ENCODE results near the gene MAP3K6. TPM values are rescaled to one million over a fixed set of nuclear protein-coding genes. Genes with fewer than 3 reads are reported as not detected.

Gene MAP3K6
- total and polyA plus RNA-seq, 2 of the 13 experiments (the other 11 are each of a cell fraction or from before 2014, with no cell fraction given) = 2.7 to 3.2 TPM

- peak; percentile 71; the same call in 1 of the 2 replicates for TF ChIP-seq PRDM10 (CRISPR knock-in tag; IDR thresholded peaks at IDR 0.05; ENCODE audit: low read depth)
- no peak for TF ChIP-seq NR1H2 (CRISPR knock-in tag; IDR thresholded peaks at IDR 0.05; ENCODE audit: borderline replicate concordance, low read depth)
- peak; percentile 56; the same call in 1 of the 2 replicates for TF ChIP-seq GABPB1 (CRISPR knock-in tag; IDR thresholded peaks at IDR 0.05)
- TF ChIP-seq ZBTB8A (CRISPR knock-in tag; IDR thresholded peaks at IDR 0.05; ENCODE audit: borderline replicate concordance, low read depth) = no peak
- peak; percentile 93 for TF ChIP-seq ZNF646 (CRISPR knock-in tag; IDR thresholded peaks at IDR 0.05)
- peak; percentile 72; the same call in 1 of the 2 replicates for TF ChIP-seq KMT2A (CRISPR knock-in tag; IDR thresholded peaks at IDR 0.05)
- TF ChIP-seq ZNF263 (CRISPR knock-in tag; IDR thresholded peaks at IDR 0.05) = peak; percentile 44; the same call in 1 of the 2 replicates
- TF ChIP-seq JUNB (CRISPR knock-in tag; IDR thresholded peaks at IDR 0.05; ENCODE audit: borderline replicate concordance) = 0 out of 2 replicates have a peak, but pooled peaks have one; percentile 25
- TF ChIP-seq TRAFD1 (CRISPR knock-in tag; IDR thresholded peaks at IDR 0.05; ENCODE audit: borderline replicate concordance) = no peak
These were observed 23.8 kb downstream of the MAP3K6 start (continued) for GRCh38 chr1:27342778-27343638.
